ENCODE measurements around the gene OR8D1. TPM values are rescaled to one million over a fixed set of nuclear protein-coding genes. Genes with fewer than 3 reads are reported as not detected.

Gene OR8D1
- polyA plus RNA-seq, 1 donor (not counting 4 experiments of a cell fraction or from before 2014, with no cell fraction given) = not detected

- Histone ChIP-seq H3K36me3 (ENCODE audit: control insufficient read depth in 2 of 2, extremely low read depth in 1 of 2, insufficient read depth in 2 of 2, low read length in 2 of 2) (no peaks in the 10 kb centered on the region), H3K4me1 (ENCODE audit: control insufficient read depth, extremely low read depth, insufficient read depth, low read length) (no peaks in the 10 kb centered on the region), H3K27ac (ENCODE audit: control insufficient read depth, insufficient read depth, low read length) (no peak overlapping the region), H4K20me1 (ENCODE audit: control insufficient read depth, extremely low read depth, insufficient read depth, low read length) (no peaks in the 10 kb centered on the region), H3K27me3 (ENCODE audit: control insufficient read depth, extremely low read depth, insufficient read depth, low read length) (no peaks in the 10 kb centered on the region), H3K9ac (ENCODE audit: control insufficient read depth, extremely low read depth, insufficient read depth, low read length) (no peak overlapping the region), H3K79me2 (ENCODE audit: control insufficient read depth, insufficient read depth, low read length) (no peaks in the 10 kb centered on the region), H3K4me3 (ENCODE audit: control insufficient read depth in 2 of 3, extremely low read depth in 1 of 3, insufficient read depth in 2 of 3, low read depth in 1 of 3, low read length in 3 of 3) (no peak overlapping the region), H3K4me2 (ENCODE audit: control insufficient read depth, extremely low read depth, insufficient read depth, low read depth, low read length) (no peak overlapping the region), H2AFZ (ENCODE audit: control insufficient read depth, low read length) (no peak overlapping the region), H3K9me3 (ENCODE audit: control insufficient read depth, low read depth, low read length) (no peaks in the 10 kb centered on the region), H3K9me1 (ENCODE audit: control insufficient read depth, extremely low read depth, insufficient read depth, low read length) (no peaks in the 10 kb centered on the region)
- DNase-seq (ENCODE audit: low read depth, low spot score) (no peak), FAIRE-seq (no peak)
- dilution Hi-C loops (cut with MboI; ENCODE audit: extremely low pct_ligation_motif_present, low sequenced_read_pairs) = no loop called here
- TF ChIP-seq EZH2 (IDR thresholded peaks at IDR 0.05; ENCODE audit: low read length) (no peak), CTCF (optimal IDR thresholded peaks at IDR 0.05 in 1 of 3, IDR thresholded peaks at IDR 0.05 in 1 of 3, conservative IDR thresholded peaks at IDR 0.05 in 1 of 3; ENCODE audit: extremely low read depth in 1 of 3, insufficient read depth in 2 of 3, low read length in 3 of 3) (no peak)
These were observed 12.2 kb downstream of the OR8D1 start for GRCh38 chr11:124301548-124301947.

- Histone ChIP-seq H2AFZ (ENCODE audit: control insufficient read depth, low read length) (no peak overlapping the region), H3K27ac (ENCODE audit: control insufficient read depth, insufficient read depth, low read length) (no peak overlapping the region), H4K20me1 (ENCODE audit: control insufficient read depth, extremely low read depth, insufficient read depth, low read length) (no peaks in the 10 kb centered on the region), H3K27me3 (ENCODE audit: control insufficient read depth, extremely low read depth, insufficient read depth, low read length) (no peaks in the 10 kb centered on the region), H3K9ac (ENCODE audit: control insufficient read depth, extremely low read depth, insufficient read depth, low read length) (no peak overlapping the region), H3K36me3 (ENCODE audit: control insufficient read depth in 2 of 2, extremely low read depth in 1 of 2, insufficient read depth in 2 of 2, low read length in 2 of 2) (no peaks in the 10 kb centered on the region), H3K4me3 (ENCODE audit: control insufficient read depth in 2 of 3, extremely low read depth in 1 of 3, insufficient read depth in 2 of 3, low read depth in 1 of 3, low read length in 3 of 3) (no peak overlapping the region), H3K9me3 (ENCODE audit: control insufficient read depth, low read depth, low read length) (no peaks in the 10 kb centered on the region), H3K79me2 (ENCODE audit: control insufficient read depth, insufficient read depth, low read length) (no peaks in the 10 kb centered on the region), H3K9me1 (ENCODE audit: control insufficient read depth, extremely low read depth, insufficient read depth, low read length) (no peaks in the 10 kb centered on the region), H3K4me2 (ENCODE audit: control insufficient read depth, extremely low read depth, insufficient read depth, low read depth, low read length) (no peak overlapping the region), H3K4me1 (ENCODE audit: control insufficient read depth, extremely low read depth, insufficient read depth, low read length) (no peaks in the 10 kb centered on the region)
- no peak for DNase-seq (ENCODE audit: low read depth, low spot score)
- TF ChIP-seq EZH2 (IDR thresholded peaks at IDR 0.05; ENCODE audit: low read length) (no peak), CTCF (optimal IDR thresholded peaks at IDR 0.05 in 1 of 3, IDR thresholded peaks at IDR 0.05 in 1 of 3, conservative IDR thresholded peaks at IDR 0.05 in 1 of 3; ENCODE audit: extremely low read depth in 1 of 3, insufficient read depth in 2 of 3, low read length in 3 of 3) (no peak)
- no peak for FAIRE-seq
- dilution Hi-C loops (cut with MboI; ENCODE audit: extremely low pct_ligation_motif_present, low sequenced_read_pairs) = no loop called here
These were observed 15.8 kb downstream of the OR8D1 start for GRCh38 chr11:124297921-124298320.

Measured in keratinocyte (primary cell).